ENCODE data around the gene SLC24A1. TPM values are rescaled to one million over a fixed set of nuclear protein-coding genes. Genes with fewer than 3 reads are reported as not detected.
"Not testable (repeated sequence)": the region's sequence is repeated elsewhere in the genome, so short reads cannot be mapped to it uniquely, and the experiment has no call there.

SLC24A1 gene
- total and polyA plus RNA-seq, 4 donors: 4.2 to 12.1 (median 6.0) TPM

GRCh38 chr15:65612949-65613744, 8.6 kb upstream of the SLC24A1 start:
- WGBS (ENCODE audit: insufficient coverage): 82% methylated on average over 4 of the region's 6 CpGs
- no peaks in the 10 kb centered on the region for H3K9me3 ChIP-seq (ENCODE audit: control insufficient read depth, insufficient read depth, low read length)
- no peak for DNase-seq (ENCODE audit: low read depth in 4 of 6, low spot score in 6 of 6)

GRCh38 chr15:65615887-65616286, 5.9 kb upstream of the SLC24A1 start:
- not testable (repeated sequence) for H3K27ac ChIP-seq (ENCODE audit: low read depth, low read length); H3K4me3 ChIP-seq (ENCODE audit: low read depth, low read length); H3K27me3 ChIP-seq (ENCODE audit: control insufficient read depth, insufficient read depth, low read length); H3K9me3 ChIP-seq (ENCODE audit: control insufficient read depth, insufficient read depth, low read length); DNase-seq (ENCODE audit: low read depth in 4 of 6, low spot score in 6 of 6); H3K36me3 ChIP-seq (ENCODE audit: control insufficient read depth, insufficient read depth, low read length)
- WGBS (ENCODE audit: insufficient coverage): no CpG with 5 or more reads among the region's 1 CpG
- peaks cover 13% of the 10 kb centered on the region for H3K4me1 ChIP-seq (ENCODE audit: control insufficient read depth, insufficient read depth, low read length)

More at GRCh38 chr15:65612949-65613744, 8.6 kb upstream of the SLC24A1 start:
- Histone ChIP-seq H3K36me3 (ENCODE audit: control insufficient read depth, insufficient read depth, low read length) (no peaks in the 10 kb centered on the region), H3K4me1 (ENCODE audit: control insufficient read depth, insufficient read depth, low read length) (peaks cover 23% of the 10 kb centered on the region), H3K27ac (ENCODE audit: low read depth, low read length) (no peak overlapping the region), H3K27me3 (ENCODE audit: control insufficient read depth, insufficient read depth, low read length) (no peaks in the 10 kb centered on the region), H3K4me3 (ENCODE audit: low read depth, low read length) (no peak overlapping the region)

GRCh38 chr15:65618560-65619109, 3.1 kb upstream of the SLC24A1 start:
- no peaks in the 10 kb centered on the region for H3K27me3 ChIP-seq (ENCODE audit: control insufficient read depth, insufficient read depth, low read length)
- no peaks in the 10 kb centered on the region for H3K4me1 ChIP-seq (ENCODE audit: control insufficient read depth, insufficient read depth, low read length)
- no peaks in the 10 kb centered on the region for H3K36me3 ChIP-seq (ENCODE audit: control insufficient read depth, insufficient read depth, low read length)
- H3K9me3 ChIP-seq (ENCODE audit: control insufficient read depth, insufficient read depth, low read length): no peaks in the 10 kb centered on the region
- DNase-seq (ENCODE audit: low read depth in 4 of 6, low spot score in 6 of 6): no peak
- WGBS (ENCODE audit: insufficient coverage): 38% methylated on average over 1 of the region's 5 CpGs
- no peak overlapping the region for H3K4me3 ChIP-seq (ENCODE audit: low read depth, low read length)
- no peak overlapping the region for H3K27ac ChIP-seq (ENCODE audit: low read depth, low read length)

GRCh38 chr15:65619626-65620290, 2.0 kb upstream of the SLC24A1 start:
- WGBS (ENCODE audit: insufficient coverage): no CpG with 5 or more reads among the region's 5 CpGs
- H3K4me3 ChIP-seq (ENCODE audit: low read depth, low read length): no peak overlapping the region
- no peak overlapping the region for H3K27ac ChIP-seq (ENCODE audit: low read depth, low read length)
- no peaks in the 10 kb centered on the region for H3K4me1 ChIP-seq (ENCODE audit: control insufficient read depth, insufficient read depth, low read length)
- H3K9me3 ChIP-seq (ENCODE audit: control insufficient read depth, insufficient read depth, low read length): no peaks in the 10 kb centered on the region
- no peaks in the 10 kb centered on the region for H3K36me3 ChIP-seq (ENCODE audit: control insufficient read depth, insufficient read depth, low read length)
- H3K27me3 ChIP-seq (ENCODE audit: control insufficient read depth, insufficient read depth, low read length): no peaks in the 10 kb centered on the region
- DNase-seq (ENCODE audit: low read depth in 4 of 6, low spot score in 6 of 6): no peak

GRCh38 chr15:65620833-65621232, 905 bp upstream of the SLC24A1 start:
- Histone ChIP-seq H3K27me3 (ENCODE audit: control insufficient read depth, insufficient read depth, low read length) (no peaks in the 10 kb centered on the region), H3K36me3 (ENCODE audit: control insufficient read depth, insufficient read depth, low read length) (peaks cover 4% of the 10 kb centered on the region), H3K4me1 (ENCODE audit: control insufficient read depth, insufficient read depth, low read length) (no peaks in the 10 kb centered on the region), H3K27ac (ENCODE audit: low read depth, low read length) (no peak overlapping the region), H3K4me3 (ENCODE audit: low read depth, low read length) (no peak overlapping the region), H3K9me3 (ENCODE audit: control insufficient read depth, insufficient read depth, low read length) (no peaks in the 10 kb centered on the region)
- DNase-seq (ENCODE audit: low read depth in 4 of 6, low spot score in 6 of 6): no peak
- WGBS (ENCODE audit: insufficient coverage): no CpG with 5 or more reads among the region's 2 CpGs

- no peak overlapping the region for H3K27ac ChIP-seq (ENCODE audit: low read depth, low read length)
- H3K4me3 ChIP-seq (ENCODE audit: low read depth, low read length): no peak overlapping the region
- H3K27me3 ChIP-seq (ENCODE audit: control insufficient read depth, insufficient read depth, low read length): no peaks in the 10 kb centered on the region
- no peaks in the 10 kb centered on the region for H3K4me1 ChIP-seq (ENCODE audit: control insufficient read depth, insufficient read depth, low read length)
- H3K36me3 ChIP-seq (ENCODE audit: control insufficient read depth, insufficient read depth, low read length): peaks cover 4% of the 10 kb centered on the region
- no peaks in the 10 kb centered on the region for H3K9me3 ChIP-seq (ENCODE audit: control insufficient read depth, insufficient read depth, low read length)
- no peak for DNase-seq (ENCODE audit: low read depth in 4 of 6, low spot score in 6 of 6)
Observed at GRCh38 chr15:65623103-65623502, 1.4 kb downstream of the SLC24A1 start.

- 86% methylated on average over 2 of the region's 4 CpGs for WGBS (ENCODE audit: insufficient coverage)
- Histone ChIP-seq H3K27me3 (ENCODE audit: control insufficient read depth, insufficient read depth, low read length) (no peaks in the 10 kb centered on the region), H3K36me3 (ENCODE audit: control insufficient read depth, insufficient read depth, low read length) (peaks cover 4% of the 10 kb centered on the region), H3K9me3 (ENCODE audit: control insufficient read depth, insufficient read depth, low read length) (no peaks in the 10 kb centered on the region), H3K4me3 (ENCODE audit: low read depth, low read length) (no peak overlapping the region), H3K27ac (ENCODE audit: low read depth, low read length) (no peak overlapping the region), H3K4me1 (ENCODE audit: control insufficient read depth, insufficient read depth, low read length) (no peaks in the 10 kb centered on the region)
- peak in 1 of 6 donors; percentile 6 for DNase-seq (ENCODE audit: low read depth in 4 of 6, low spot score in 6 of 6)
Observed at GRCh38 chr15:65626856-65627255, 5.1 kb downstream of the SLC24A1 start.

- H3K4me1 ChIP-seq (ENCODE audit: control insufficient read depth, insufficient read depth, low read length): no peaks in the 10 kb centered on the region
- no peaks in the 10 kb centered on the region for H3K9me3 ChIP-seq (ENCODE audit: control insufficient read depth, insufficient read depth, low read length)
- no peaks in the 10 kb centered on the region for H3K27me3 ChIP-seq (ENCODE audit: control insufficient read depth, insufficient read depth, low read length)
- no peak overlapping the region for H3K4me3 ChIP-seq (ENCODE audit: low read depth, low read length)
- no peak overlapping the region for H3K27ac ChIP-seq (ENCODE audit: low read depth, low read length)
- no peak for DNase-seq (ENCODE audit: low read depth in 4 of 6, low spot score in 6 of 6)
- WGBS (ENCODE audit: insufficient coverage): 86% methylated on average over 2 of the region's 3 CpGs
- peaks cover 4% of the 10 kb centered on the region for H3K36me3 ChIP-seq (ENCODE audit: control insufficient read depth, insufficient read depth, low read length)
Observed at GRCh38 chr15:65629548-65629947, 7.8 kb downstream of the SLC24A1 start.

- 92% methylated on average over 4 of the region's 5 CpGs for WGBS (ENCODE audit: insufficient coverage)
- H3K9me3 ChIP-seq (ENCODE audit: control insufficient read depth, insufficient read depth, low read length): no peaks in the 10 kb centered on the region
- no peaks in the 10 kb centered on the region for H3K27me3 ChIP-seq (ENCODE audit: control insufficient read depth, insufficient read depth, low read length)
- no peak overlapping the region for H3K4me3 ChIP-seq (ENCODE audit: low read depth, low read length)
- DNase-seq (ENCODE audit: low read depth in 4 of 6, low spot score in 6 of 6): no peak
- no peak overlapping the region for H3K27ac ChIP-seq (ENCODE audit: low read depth, low read length)
- H3K4me1 ChIP-seq (ENCODE audit: control insufficient read depth, insufficient read depth, low read length): no peaks in the 10 kb centered on the region
- H3K36me3 ChIP-seq (ENCODE audit: control insufficient read depth, insufficient read depth, low read length): no peaks in the 10 kb centered on the region
Observed at GRCh38 chr15:65630760-65631159, 9.0 kb downstream of the SLC24A1 start.

- Histone ChIP-seq H3K27me3 (ENCODE audit: control insufficient read depth, insufficient read depth, low read length) (no peaks in the 10 kb centered on the region), H3K9me3 (ENCODE audit: control insufficient read depth, insufficient read depth, low read length) (no peaks in the 10 kb centered on the region), H3K4me3 (ENCODE audit: low read depth, low read length) (no peak overlapping the region), H3K4me1 (ENCODE audit: control insufficient read depth, insufficient read depth, low read length) (no peaks in the 10 kb centered on the region), H3K27ac (ENCODE audit: low read depth, low read length) (no peak overlapping the region), H3K36me3 (ENCODE audit: control insufficient read depth, insufficient read depth, low read length) (no peaks in the 10 kb centered on the region)
- no peak for DNase-seq (ENCODE audit: low read depth in 4 of 6, low spot score in 6 of 6)
- WGBS (ENCODE audit: insufficient coverage): 100% methylated on average over 4 of the region's 6 CpGs
Observed at GRCh38 chr15:65631503-65631902, 9.8 kb downstream of the SLC24A1 start.
